NCI-H2081 treated with DMSO at 0.1 percent for 48 hours (cell line): Measurements from ENCODE around the gene KANSL1L.
"Not testable (repeated sequence)": the region's sequence is repeated elsewhere in the genome, so short reads cannot be mapped to it uniquely, and the experiment has no call there.

Experiments used
- DNase-seq: peaks from one replicate; lab custom pipeline; 2025; lab: John Stamatoyannopoulos, UW

KANSL1L gene, protein sequence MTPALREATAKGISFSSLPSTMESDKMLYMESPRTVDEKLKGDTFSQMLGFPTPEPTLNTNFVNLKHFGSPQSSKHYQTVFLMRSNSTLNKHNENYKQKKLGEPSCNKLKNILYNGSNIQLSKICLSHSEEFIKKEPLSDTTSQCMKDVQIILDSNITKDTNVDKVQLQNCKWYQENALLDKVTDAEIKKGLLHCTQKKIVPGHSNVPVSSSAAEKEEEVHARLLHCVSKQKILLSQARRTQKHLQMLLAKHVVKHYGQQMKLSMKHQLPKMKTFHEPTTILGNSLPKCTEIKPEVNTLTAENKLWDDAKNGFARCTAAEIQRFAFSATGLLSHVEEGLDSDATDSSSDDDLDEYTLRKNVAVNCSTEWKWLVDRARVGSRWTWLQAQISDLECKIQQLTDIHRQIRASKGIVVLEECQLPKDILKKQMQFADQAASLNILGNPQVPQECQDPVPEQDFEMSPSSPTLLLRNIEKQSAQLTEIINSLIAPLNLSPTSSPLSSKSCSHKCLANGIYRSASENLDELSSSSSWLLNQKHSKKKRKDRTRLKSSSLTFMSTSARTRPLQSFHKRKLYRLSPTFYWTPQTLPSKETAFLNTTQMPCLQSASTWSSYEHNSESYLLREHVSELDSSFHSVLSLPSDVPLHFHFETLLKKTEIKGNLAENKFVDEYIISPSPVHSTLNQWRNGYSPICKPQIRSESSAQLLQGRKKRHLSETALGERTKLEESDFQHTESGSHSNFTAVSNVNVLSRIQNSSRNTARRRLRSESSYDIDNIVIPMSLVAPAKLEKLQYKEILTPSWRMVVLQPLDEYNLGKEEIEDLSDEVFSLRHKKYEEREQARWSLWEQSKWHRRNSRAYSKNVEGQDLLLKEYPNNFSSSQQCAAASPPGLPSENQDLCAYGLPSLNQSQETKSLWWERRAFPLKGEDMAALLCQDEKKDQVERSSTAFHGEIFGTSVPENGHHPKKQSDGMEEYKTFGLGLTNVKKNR

DNA sequence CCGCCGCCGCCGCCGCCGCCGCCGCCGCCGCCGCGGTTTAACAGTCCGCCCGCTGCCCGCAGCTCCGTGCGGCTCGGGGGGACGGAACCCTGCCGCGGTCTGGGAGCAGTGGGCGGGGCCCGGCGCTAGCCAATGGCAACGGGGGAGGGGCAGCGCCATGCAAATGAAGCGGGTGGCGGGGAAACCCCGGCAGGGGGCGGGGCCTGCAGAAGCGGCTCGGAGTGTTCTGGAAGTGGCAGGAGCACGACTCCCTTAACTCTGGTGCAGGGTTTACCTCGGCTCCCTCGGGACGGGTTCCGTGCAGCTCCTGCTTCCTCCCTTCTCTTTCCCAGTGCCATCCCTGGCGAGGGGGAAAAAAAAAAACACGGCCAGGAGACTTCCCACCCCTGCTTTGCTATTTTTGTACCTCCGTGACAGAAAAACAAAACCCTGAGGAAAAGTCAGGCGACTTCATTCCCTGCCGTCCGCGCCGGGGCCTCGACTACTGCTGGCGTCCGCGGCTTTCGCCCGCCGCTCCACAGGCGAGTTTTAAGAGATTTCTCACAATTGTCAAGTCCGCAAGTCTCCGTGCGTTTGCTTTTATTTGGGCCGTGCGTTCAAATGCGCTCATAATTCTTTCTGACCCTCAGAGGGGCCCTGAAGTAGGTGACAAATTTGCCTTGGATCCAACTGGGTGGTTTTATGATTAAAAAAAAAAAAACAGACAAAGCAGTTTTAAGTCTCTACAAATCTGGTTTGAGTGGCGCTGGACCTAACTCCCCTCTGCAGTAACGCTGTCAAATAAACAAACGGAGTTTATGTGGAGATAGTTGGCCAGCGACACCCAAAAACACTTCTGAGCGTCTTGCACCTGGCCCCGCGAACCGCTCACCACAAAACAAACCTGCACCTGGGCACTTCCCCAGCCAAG, at the start of gene KANSL1L:
Gene KANSL1L, minus strand, starts transcription at position 101 of the 910 bp plus-strand sequence. CDS start 16,827 bp downstream, outside the sequence.
- peak; percentile 83 for DNase-seq

DNA sequence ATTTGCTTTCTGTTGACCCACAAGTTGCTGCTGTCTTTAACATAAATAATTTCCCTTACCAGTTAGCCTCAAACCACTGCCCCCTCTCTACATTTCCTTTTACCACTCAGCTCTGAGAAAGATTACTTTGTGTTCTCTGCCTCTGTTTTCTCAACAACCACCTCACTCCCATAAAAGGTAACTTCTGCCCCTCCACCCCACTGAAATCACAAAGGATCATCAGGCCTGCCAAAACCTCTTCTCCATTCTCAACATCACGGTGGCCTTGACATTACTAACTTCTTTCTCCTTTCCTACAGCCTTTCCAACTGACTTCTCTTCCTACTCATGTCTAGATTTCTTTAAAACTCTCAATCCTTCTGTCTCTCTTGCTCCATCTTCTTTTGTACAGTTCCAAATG, 43.9 kb upstream of the KANSL1L start:
- no peak for DNase-seq

DNA sequence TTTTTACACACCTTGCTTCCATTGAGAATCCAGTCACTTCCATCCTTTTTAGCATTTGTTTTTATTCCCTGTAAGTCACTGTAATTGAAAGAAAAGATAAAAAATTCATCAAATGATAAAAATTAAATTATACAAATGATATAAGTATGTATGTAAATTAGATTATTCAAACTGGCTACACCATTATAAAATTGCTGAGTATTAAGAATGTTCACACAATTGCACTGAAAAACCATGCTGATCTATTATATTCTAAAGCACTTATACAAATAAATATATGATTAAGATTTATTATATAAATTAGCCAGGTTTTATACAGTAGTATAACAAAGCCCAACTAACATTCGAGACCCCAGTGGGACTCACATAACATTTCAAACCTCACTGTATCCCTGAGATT, 39.0 kb upstream of the KANSL1L start:
- no peak for DNase-seq

DNA sequence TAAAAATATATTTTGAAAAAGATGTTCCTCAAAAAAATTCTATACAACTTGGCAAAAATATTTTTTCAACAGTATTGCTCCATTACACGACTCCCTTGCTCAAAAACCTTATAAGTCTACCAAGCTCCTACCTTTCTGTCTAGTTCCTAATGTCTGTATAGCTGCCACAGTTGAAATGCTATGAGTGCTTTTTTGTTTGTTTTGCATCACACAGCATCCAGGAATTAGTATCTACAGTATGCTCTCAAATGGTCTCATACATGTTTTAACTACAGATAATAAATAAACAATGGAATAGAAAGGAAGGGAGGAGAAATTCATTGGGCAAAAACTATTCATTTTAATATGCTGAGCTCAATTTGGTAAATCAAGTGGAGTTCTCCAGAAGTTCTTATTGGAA, 36.7 kb upstream of the KANSL1L start:
- no peak for DNase-seq

DNA sequence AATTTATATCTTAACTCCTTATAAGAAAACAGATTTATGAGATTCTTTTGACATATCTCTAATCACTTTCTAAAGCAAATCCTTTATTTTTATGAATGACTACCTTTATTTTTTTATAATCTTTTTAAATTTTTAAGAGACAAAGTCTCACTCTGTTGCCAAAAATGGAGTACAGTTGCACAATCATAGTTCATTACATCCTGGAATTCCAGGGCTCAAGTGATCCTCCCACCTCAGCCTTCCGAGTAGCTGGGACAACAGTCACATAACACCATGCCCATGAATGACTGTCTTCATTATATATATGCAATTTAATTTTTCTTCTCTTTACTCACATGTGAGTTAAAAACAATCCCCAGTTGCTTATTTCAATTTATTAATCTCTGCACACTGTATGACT, 32.3 kb upstream of the KANSL1L start:
- no peak for DNase-seq

DNA sequence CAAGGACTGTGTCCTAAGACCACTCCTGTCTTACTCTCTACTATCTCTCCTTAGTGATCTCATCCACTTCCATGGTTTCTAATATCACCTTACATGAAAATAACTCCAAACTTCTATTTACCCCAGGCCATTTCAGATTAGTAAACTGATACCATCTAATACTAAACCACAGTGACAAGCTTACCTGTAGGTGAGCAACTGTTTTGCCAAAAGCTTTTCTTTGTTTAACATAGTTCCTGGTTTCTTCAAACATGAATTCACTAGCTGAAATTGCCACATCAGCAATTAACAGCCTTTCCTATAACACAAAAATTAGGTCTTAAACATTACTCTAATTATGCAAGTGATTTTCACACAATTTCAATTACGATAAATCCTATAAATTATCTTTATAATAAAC, 31.9 kb upstream of the KANSL1L start:
- no peak for DNase-seq

DNA sequence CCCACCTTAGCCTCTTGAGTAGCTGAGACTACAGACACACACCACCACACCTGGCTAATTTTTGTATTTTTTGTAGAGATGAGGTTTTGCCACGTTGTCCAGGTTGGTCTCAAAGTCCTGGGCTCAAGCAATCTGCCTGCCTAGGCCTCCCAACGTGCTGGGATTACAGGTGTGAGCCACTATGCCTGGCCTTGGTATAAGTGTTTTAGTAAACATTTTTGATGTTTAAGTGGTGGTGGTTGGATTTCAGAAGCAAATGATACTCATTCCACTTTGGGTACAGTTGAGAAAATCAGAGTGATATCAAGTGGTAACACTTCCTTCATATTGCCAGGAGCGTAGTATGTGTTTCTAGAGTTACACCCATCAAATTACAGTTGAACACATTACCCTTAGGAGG, 28.6 kb upstream of the KANSL1L start:
- no peak for DNase-seq

DNA sequence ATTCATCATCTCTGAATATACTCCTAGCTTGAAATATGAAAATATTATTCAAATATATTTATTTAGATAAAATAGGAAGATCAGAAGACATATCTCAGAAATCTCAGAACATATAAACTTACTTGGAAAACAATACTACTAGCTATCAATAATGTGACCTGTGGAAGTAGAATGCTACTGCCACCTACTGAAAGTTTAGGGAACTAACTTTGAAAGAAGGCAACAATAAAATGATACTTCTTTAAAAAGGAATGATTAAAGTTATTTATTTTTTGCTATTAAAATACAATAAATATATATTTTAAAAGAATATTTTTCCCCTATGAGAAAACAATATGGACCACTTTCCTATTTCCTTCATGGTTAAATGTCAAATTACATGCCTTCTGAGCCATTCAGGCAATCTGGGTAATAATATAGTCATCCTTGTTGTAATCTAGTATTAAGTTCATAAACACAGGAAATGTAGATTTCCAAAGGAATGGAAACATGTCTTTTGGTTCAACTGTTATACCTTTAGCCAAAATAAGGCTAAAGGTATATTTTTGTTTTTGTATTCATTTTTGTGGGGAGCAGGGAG, 28.1 kb upstream of the KANSL1L start:
- DNase-seq = no peak

DNA sequence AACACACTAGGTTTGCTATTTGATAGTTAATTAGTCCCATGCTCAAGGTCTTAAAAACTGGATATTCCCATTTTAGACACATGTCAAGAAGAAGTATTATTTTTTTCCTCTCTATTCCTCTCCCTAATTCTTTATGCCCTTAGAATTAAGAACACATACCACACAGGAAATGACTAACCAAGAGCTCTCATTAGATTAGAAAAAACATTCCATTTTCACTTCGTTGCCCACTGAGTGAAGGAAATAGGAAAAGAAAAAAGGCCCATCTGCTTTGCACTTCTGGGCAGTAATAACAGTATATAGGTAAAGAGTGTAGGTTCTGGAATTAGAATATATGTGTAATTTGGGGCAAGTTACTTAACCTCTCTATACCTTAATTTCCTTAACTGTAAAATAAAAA, 27.1 kb upstream of the KANSL1L start:
- no peak for DNase-seq

DNA sequence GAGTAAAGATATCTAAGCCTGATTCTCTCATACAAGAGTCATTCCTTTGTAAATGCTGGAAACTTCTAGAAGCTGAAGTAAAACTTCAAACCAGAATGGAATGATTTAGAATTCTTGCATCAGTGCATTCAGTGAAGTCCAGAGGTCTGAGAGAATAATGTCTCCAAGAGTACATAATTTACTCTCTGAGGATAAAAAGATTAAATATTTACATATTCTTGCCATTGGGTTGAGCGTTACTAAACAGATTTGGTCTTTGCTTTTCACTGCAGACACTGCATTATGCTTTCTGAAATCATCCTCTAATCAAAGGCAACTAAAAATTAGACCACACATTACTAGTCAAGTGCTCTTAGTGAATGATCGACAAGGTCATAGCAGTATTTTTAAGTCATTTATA, 26.5 kb upstream of the KANSL1L start:
- DNase-seq = no peak

DNA sequence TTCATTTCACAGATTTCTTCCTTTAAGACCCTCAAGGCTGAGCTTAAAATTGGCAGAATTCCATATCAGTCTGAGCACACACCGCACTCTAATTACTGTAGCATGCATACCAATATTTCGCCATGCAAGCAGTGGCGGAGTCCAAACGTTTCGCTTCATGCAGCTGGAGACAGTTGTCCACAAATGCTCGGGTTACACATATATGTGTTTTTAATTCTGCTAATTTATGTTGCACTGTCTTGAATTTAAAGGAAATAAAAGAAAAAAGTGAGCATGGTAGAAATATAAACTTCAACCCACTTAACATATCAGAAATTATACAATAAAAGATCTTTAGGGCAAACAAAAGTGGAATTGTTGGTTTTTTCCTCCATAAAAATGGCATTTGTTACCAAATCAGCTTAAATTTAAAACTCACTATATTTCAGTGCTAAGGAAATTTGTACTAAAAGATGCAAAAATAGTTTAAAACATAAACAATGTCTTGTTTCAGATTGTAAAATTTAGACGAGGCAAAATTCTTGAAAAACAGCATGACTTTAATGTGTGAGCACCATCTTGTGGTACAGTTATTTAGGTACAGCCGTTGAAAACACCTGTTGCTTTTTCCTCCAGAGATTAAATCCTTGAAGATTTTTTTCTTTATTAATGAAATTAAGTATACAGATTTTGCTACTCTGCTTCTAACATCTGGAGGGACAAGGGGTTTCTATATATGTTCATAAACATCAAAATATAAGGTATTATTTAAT, 24.1 kb upstream of the KANSL1L start:
- no peak for DNase-seq

DNA sequence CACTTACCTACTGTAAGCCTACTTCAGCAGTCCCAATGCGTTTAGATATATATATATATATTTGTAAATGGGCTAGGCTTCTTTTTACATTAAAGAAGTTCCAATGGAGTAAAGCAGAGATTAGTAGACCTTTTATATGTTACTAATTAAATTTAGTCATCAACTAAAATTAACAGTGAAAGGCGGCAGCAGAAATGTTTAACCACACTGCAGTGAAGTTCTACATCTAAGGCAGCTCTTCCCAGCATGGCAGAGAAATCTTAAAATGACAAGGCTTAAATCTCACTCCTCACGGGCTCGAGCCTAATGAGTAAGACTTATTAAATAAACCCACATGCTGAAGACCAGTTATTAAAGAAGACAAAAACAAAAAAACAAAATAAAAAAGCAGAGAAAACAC, 19.1 kb upstream of the KANSL1L start:
- no peak for DNase-seq

DNA sequence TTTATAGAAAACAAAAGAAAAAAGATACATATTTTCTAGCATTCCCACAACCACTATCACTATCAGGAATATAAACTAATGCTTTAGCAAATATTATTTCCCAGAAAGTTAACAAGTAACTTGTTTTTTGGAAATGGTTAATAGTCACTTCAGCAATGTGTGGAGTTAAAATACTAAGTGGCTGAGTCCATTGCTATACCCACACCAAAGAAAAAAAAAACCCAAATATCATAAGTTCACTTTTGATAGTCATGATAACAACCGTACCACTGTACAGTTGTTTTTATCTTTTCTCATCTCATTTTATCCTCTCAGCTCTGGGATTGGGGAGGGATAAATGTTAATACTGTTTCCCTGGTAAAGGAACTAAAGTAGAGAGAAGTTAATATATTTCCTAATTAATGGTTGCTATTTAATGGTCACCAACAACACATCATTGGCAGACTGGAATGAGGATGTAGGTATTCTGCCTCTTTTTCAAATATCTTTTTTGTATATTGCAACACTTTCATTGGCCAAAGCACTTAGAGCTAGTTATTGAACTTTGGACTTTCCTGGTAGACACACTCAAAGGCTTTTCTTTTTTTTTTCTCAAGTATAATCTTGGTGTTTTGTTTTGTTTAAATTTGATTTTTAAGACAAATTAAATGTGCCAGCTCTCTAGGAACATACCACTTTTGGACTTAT, 18.4 kb upstream of the KANSL1L start:
- no peak for DNase-seq

DNA sequence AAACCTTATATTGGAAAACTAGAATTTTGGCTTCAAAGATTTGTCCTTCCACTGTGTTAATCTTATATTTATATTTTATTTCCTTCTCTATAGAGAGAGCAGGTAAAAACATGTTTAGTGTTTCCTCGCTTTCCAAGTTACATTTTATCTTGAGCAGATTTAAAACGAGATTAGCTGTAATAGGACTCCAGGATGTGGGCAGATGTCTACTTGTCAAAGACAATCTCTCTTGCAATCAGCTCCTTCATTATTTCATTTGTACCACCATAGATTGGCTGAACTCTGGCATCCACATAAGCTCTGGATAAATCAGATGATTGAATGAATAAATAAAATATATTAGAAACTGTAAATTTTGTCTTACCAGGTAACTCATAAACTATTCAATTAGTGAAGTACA, 17.5 kb upstream of the KANSL1L start:
- no peak for DNase-seq

DNA sequence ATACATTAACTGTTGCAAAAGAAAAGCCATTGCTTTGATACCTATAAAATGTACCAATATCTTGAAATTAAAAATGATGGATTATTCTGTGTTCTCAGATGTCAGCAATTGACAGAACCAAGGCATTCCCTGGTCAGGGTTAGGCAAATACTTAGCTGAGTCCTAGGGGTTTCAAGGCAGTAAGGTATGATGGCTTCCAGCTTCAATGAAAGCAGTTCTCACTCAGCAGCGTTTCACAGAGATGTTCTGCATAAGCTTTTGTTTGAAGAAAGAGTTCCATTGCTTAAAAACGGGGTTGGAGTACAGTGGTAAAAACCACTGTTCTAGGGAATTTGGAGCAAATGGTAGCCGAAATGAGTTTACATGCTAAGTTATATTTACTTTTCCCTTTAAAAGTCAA, 17.0 kb upstream of the KANSL1L start:
- no peak for DNase-seq

DNA sequence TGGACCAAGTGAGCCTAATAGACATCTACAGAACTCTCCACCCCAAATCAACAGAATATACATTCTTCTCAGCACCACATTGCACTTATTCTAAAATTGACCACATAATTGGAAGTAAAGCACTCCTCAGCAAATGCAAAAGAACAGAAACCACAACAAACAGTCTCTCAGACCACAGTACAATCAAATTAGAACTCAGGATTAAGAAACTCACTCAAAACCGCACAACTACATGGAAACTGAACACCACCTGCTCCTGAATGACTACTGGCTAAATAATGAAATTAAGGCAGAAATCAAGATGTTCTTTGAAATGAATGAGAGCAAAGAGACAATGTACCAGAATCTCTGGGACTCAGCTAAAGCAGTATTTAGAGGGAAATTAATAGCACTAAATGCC, 12.7 kb upstream of the KANSL1L start:
- not testable (repeated sequence) for DNase-seq

DNA sequence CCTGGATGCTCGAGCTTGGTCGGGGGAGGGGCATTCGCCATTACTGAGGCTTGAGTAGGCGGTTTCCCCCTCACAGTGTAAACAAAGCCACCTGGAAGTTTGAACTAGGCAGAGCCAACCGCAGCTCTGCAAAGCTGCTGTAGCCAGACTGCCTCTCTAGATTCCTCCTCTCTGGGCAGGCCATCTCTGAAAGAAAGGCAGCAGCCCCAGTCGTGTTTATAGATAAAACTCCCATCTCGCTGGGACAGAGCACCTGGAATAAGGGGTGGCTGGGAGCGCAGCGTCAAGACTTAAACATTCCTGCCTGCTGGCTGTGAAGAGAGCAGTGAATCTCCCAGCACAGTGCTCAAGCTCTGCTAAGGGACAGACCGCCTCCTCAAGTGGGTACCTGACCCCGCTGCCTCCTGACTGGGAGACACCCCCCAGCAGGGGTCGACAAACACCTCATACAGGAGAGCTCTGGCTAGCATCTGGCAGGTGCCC, 10.4 kb upstream of the KANSL1L start:
- DNase-seq = not testable (repeated sequence)

DNA sequence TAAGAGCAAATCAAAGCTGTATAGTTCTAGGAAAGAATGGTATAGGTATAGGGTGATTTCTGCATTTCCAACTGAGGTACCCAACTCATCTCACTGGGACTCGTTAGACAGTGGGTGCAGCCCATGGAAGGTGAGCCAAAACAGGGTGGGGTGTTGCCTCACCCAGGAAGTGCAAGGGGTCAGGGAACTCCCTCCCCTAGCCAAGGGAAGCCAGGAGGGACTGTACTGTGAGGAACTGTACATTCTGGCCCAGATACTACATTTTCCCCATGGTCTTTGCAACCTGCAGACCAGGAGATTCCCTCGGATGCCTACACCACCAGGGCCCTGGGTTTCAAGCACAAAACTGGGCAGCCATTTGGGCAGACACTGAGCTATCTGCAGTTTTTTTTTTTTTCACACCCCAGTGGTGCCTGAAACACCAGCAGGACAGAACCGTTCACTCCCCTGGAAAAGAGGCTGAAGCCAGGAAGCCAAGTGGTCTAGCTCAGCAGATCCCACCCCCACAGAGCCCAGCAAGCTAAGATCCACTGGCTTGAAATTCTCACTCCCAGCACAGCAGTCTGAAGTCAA, 9.9 kb upstream of the KANSL1L start:
- DNase-seq = not testable (repeated sequence)

DNA sequence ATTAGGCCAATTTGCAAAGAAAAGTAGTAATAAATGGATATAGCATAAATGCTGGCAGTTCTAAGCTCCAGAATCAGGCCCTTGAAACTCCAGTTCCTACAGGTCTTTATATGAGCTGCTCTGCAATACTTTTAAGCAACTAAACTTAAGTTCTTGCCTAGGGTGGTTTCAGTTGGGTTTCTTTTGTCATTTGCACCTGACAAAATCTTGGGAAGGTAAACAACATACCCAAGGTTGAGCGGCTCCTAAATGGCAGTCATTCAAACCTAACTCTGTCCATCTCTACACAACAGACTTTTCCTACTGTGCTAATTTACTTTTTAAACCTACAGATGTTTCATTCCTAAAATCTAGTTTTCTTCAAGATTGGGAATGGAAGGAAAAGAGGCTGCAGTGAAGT, 9.3 kb upstream of the KANSL1L start:
- no peak for DNase-seq
